HUES6 (cell line): ENCODE measurements around the gene ATP8A2.

Experiments used
- H3K27ac ChIP-seq: 2 replicates; pipeline ENCODE4 v1.7.0; 2013; ENCODE audit warnings: low read depth, mild to moderate bottlenecking, low read length, inconsistent platforms
- H3K27me3 ChIP-seq: 2 replicates; pipeline ENCODE4 v1.6.1; 2013; ENCODE audit warnings: low read length; ENCODE audit not compliant: control insufficient read depth, insufficient read depth
- H3K36me3 ChIP-seq: 2 replicates; pipeline ENCODE4 v1.6.1; 2013; ENCODE audit warnings: low read length; ENCODE audit not compliant: control insufficient read depth, insufficient read depth
- H3K4me1 ChIP-seq: 2 replicates; pipeline ENCODE4 v1.6.1; 2013; ENCODE audit warnings: low read length; ENCODE audit not compliant: control insufficient read depth, insufficient read depth
- H3K4me3 ChIP-seq: 2 replicates; pipeline ENCODE4 v1.5.1; 2013; ENCODE audit warnings: low read depth, low read length
- H3K9ac ChIP-seq: one replicate; pipeline ENCODE4 v1.6.1; 2013; ENCODE audit warnings: mild to moderate bottlenecking, low read length
- H3K9me3 ChIP-seq: 2 replicates; pipeline ENCODE4 v1.6.1; 2013; ENCODE audit warnings: low read depth, low read length; ENCODE audit not compliant: control insufficient read depth, insufficient read depth

ATP8A2 gene

DNA sequence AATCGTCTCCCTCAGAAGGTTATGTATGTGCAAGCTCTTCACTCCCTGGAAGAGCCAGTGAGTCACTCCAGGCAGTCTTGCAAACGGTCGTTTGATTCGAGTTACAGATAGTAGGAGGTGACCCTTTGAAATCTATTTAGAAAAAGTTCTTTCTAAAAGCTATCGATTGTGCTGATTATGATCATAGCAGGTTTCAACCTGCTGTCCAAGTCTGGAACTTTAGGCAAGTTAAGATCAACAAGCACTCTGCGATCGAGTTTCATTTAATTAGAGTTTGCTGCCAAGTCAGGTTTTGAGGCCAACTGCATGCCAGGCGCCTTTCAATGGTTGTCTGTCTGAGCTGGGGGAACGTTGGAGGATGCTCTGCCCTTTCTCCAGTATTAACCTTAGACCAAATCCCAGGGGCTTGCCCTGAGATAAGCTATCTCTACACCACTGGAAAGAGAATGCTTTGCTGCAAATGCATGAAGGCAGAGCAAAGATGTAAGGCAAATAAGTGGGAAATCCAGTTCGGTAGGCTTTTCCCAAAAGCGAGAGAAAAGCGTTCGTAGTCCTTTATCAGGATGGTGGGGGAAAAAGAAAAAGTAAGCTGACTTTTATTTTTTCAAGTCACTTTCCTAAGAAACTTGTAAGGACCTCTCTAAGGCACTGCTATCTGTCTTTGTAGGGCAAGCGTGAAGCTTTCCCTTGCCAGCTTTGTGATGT, 287.5 kb downstream of the ATP8A2 start:
- H3K4me1 ChIP-seq, result peaks cover 3% of the 10 kb centered on the region; the same call in 1 of the 2 replicates
- H3K4me3 ChIP-seq, result no peak overlapping the region
- H3K36me3 ChIP-seq, result no peaks in the 10 kb centered on the region
- H3K9ac ChIP-seq, result no peak overlapping the region
- H3K27ac ChIP-seq, result no peak overlapping the region
- H3K9me3 ChIP-seq, result no peaks in the 10 kb centered on the region
- no peaks in the 10 kb centered on the region for H3K27me3 ChIP-seq

DNA sequence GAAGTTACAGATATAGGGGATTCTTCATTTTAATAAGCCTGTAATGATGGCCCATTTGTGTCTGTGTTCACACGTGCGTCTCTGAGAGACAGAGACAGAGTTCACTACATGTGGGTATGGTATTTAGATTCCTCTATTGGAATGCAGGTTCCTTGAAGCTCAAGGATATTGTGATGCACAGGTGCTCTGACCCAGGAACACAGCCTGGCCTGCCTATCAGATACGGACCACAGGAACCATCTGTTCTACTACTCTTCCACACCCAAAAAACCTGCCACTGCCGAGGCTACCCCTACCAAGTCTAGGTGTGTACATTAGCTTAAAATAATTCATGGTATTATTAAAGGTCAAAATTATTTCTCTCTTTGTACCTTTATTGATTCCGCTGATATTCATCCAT, 289.2 kb downstream of the ATP8A2 start:
- no peak overlapping the region for H3K4me3 ChIP-seq
- H3K4me1 ChIP-seq, result peaks cover 3% of the 10 kb centered on the region; the same call in 1 of the 2 replicates
- H3K27me3 ChIP-seq, result no peaks in the 10 kb centered on the region
- no peaks in the 10 kb centered on the region for H3K9me3 ChIP-seq
- H3K36me3 ChIP-seq, result no peaks in the 10 kb centered on the region
- no peak overlapping the region for H3K27ac ChIP-seq
- H3K9ac ChIP-seq, result no peak overlapping the region

DNA sequence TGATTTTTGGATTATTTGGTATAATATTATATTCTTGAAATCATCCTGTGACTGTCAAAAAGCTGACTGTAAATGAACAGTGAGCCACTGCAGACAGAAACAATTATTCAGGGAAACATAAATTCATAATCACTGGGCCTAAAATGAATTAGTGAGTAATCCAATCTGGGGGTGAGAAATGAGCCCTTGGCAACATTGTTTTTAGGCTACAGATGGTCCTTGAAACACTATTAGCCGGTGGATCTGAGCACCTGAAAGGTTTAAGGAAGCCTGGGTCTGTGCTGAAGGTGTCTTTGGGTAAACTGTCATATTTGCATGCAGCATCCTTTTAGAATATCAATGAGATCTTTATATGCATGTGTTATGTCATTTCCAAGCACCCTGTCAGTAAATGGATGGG, 290.7 kb downstream of the ATP8A2 start:
- Histone ChIP-seq H3K9me3 (no peaks in the 10 kb centered on the region), H3K4me3 (no peak overlapping the region), H3K9ac (no peak overlapping the region), H3K4me1 (peaks cover 3% of the 10 kb centered on the region; the same call in 1 of the 2 replicates), H3K27me3 (no peaks in the 10 kb centered on the region), H3K36me3 (no peaks in the 10 kb centered on the region), H3K27ac (no peak overlapping the region)

DNA sequence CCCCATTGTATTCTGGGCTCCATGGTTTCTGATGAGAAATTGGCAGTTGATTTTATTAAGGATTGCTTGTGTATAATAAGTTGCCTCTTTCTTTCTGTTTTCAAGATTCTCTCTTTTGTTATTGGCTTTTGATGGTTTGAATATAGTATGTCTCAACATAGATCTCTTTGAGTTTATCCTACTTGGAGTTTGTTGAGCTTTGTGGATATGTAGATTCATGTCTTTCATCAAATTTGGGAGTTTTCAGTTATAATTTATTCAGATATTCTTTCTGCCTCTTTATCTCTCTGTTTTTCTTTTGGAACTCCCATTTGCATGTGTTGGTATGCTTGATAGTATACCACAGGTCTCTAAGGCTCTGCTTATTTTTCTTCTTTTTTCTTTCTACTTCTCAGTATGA, 296.6 kb downstream of the ATP8A2 start:
- H3K9ac ChIP-seq, result no peak overlapping the region
- no peaks in the 10 kb centered on the region for H3K36me3 ChIP-seq
- H3K4me1 ChIP-seq, result no peaks in the 10 kb centered on the region
- no peak overlapping the region for H3K27ac ChIP-seq
- H3K9me3 ChIP-seq, result peaks cover 19% of the 10 kb centered on the region
- H3K27me3 ChIP-seq, result peaks cover 15% of the 10 kb centered on the region; the same call in 1 of the 2 replicates
- H3K4me3 ChIP-seq, result no peak overlapping the region

DNA sequence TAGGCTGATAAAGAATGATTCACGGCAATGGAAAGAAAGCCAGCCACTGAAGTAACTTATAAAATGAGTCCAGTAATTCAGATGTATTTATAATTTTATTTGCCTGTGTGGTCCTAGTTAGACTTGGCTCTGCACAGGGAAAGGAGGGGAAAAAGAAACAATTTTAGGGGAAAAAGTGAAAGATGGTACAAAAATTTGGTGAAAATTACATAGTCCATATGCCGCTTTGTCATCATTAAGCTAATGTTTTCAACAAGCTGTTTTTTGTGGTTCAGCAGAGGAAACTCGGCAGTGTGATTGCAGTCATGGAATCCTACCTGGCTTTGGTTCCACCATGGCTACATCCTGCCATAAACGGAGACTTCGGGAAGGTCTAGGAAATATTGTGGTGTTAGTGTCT, 301.9 kb downstream of the ATP8A2 start:
- Histone ChIP-seq H3K9ac (no peak overlapping the region), H3K27ac (no peak overlapping the region), H3K9me3 (peaks cover 14% of the 10 kb centered on the region), H3K27me3 (peaks cover 15% of the 10 kb centered on the region; the same call in 1 of the 2 replicates), H3K4me3 (no peak overlapping the region), H3K36me3 (no peaks in the 10 kb centered on the region), H3K4me1 (0 out of 2 replicates have a peak, but pooled peaks cover 5% of the 10 kb centered on the region)

DNA sequence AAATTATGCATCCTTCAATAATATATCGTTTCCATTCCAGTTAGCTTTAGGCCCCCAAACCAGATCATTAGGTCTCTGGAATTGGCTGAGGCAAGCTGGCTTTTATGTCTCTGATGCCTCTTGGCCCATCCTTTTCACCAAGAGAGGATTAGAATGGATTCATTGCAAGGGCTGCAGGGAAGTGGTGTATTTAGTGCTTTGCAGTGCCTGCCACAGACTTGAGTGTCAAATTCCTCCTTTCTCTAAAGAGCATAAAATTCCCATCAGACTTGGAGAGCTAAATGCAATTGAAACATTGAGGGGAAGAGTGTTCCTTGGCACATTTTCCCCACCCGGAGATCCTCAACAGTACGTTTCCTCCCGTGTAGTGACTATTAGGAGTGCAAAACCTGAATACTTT, 302.6 kb downstream of the ATP8A2 start:
- H3K4me1 ChIP-seq, result 0 out of 2 replicates have a peak, but pooled peaks cover 5% of the 10 kb centered on the region
- H3K4me3 ChIP-seq, result no peak overlapping the region
- no peaks in the 10 kb centered on the region for H3K36me3 ChIP-seq
- H3K27ac ChIP-seq, result no peak overlapping the region
- peaks cover 15% of the 10 kb centered on the region; the same call in 1 of the 2 replicates for H3K27me3 ChIP-seq
- H3K9me3 ChIP-seq, result peaks cover 7% of the 10 kb centered on the region
- no peak overlapping the region for H3K9ac ChIP-seq

DNA sequence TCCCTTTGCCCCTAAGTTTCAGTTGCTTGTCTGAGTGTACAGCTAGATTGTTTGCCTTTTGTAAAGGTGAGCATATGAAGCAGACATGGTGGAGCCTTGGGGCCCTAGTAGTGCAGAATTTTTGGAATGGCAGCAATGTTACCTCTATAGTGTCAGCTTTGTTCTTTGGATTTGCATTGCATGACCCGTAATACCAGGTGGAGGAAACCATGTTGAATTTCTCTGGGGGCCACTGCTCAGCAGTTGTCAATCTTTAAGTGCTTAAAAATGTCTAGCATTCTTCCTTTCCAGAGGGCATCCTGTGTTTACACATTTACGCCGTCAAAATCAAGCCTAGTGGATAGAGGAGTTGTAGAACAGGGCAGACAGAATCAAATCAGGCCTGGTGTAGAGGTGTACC, 303.3 kb downstream of the ATP8A2 start:
- Histone ChIP-seq H3K9me3 (0 out of 2 replicates have a peak, but pooled peaks cover 4% of the 10 kb centered on the region), H3K27ac (no peak overlapping the region), H3K27me3 (peaks cover 13% of the 10 kb centered on the region; the same call in 1 of the 2 replicates), H3K4me1 (0 out of 2 replicates have a peak, but pooled peaks cover 5% of the 10 kb centered on the region), H3K9ac (no peak overlapping the region), H3K36me3 (no peaks in the 10 kb centered on the region), H3K4me3 (no peak overlapping the region)

DNA sequence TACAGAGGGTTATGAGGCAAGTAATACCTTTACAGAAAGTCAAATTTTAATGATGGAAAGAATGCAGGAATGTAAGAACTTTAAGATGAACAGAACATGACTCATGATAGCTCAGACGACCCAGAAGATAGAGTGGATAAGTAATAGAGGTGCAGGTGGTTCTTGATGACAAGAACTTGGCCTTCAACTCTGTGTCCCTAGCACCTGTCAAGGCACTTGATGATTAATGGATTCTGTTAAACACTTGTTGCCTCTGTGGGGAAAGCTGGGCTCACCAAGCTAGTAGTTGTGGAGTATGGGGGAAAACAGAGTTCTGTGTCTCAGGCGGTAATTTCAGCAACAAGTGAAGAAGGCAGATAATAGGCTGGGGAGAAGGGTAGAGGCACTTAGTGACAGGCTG, 306.2 kb downstream of the ATP8A2 start:
- H3K9me3 ChIP-seq, result 0 out of 2 replicates have a peak, but pooled peaks cover 4% of the 10 kb centered on the region
- no peak overlapping the region for H3K4me3 ChIP-seq
- 0 out of 2 replicates have a peak, but pooled peaks cover 5% of the 10 kb centered on the region for H3K4me1 ChIP-seq
- peaks cover 3% of the 10 kb centered on the region; the same call in 1 of the 2 replicates for H3K27me3 ChIP-seq
- H3K36me3 ChIP-seq, result no peaks in the 10 kb centered on the region
- H3K9ac ChIP-seq, result no peak overlapping the region
- no peak overlapping the region for H3K27ac ChIP-seq

DNA sequence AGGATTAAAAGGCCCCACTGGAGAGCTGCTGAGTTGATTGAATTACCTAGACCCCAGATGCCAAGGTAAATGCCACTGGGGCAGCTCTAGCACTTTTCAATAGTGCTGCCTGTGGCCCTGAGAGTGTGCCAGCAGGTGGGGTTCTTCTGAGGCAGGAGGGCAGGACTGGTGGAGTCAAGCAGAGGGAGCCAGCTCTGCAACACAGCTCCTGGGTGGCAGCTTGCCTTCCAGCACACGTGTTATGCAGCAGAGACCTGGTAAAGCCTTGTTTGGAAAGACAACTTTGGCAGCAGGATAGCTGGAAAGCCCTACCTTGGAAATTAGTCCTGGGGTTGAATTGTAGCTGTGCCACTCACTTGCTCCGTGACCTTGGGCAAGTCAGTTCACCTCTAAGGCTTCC, 306.6 kb downstream of the ATP8A2 start:
- Histone ChIP-seq H3K9ac (no peak overlapping the region), H3K27ac (no peak overlapping the region), H3K36me3 (no peaks in the 10 kb centered on the region), H3K4me1 (0 out of 2 replicates have a peak, but pooled peaks cover 5% of the 10 kb centered on the region), H3K9me3 (0 out of 2 replicates have a peak, but pooled peaks cover 4% of the 10 kb centered on the region), H3K27me3 (no peaks in the 10 kb centered on the region), H3K4me3 (no peak overlapping the region)

DNA sequence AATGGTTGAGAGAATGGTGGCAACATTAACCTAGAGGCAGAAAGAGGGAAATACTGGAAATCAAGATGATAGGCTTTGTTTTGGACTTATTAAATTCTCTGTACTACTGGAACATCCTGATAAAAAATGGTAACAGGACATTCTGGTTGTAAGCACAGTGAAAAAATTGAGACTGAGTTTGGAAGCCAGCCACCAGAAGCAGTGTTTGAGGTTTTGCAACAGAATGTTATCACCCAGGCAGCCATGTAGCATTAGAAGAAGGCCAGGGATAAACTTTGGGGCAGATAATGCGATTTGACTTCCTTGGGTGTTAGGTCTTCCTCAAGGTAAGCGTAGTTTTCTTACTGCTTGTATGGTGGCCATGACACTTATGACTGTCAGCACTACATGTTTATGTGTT, 307.4 kb downstream of the ATP8A2 start:
- Histone ChIP-seq H3K9ac (no peak overlapping the region), H3K4me1 (0 out of 2 replicates have a peak, but pooled peaks cover 5% of the 10 kb centered on the region), H3K27ac (no peak overlapping the region), H3K27me3 (no peaks in the 10 kb centered on the region), H3K36me3 (no peaks in the 10 kb centered on the region), H3K4me3 (no peak overlapping the region), H3K9me3 (0 out of 2 replicates have a peak, but pooled peaks cover 4% of the 10 kb centered on the region)

DNA sequence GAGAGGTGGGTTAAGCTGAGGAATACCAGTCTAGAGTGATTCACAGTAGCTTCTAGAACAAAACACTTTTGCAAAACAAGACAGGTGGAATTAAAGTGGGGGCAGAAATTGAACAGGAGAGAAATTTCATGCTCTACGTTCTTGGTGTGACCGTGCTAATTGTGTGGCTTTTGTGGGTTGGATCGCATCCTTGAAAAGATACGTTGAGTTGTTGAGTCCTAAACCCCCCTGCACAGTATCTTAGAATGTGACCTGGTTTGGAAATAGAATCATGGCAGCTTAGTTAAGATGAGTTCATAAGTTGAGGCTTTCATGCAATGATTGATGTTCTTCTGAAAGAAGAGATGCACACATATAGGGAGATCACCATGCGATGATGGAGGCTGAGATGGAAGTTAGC, 308.2 kb downstream of the ATP8A2 start:
- Histone ChIP-seq H3K4me1 (0 out of 2 replicates have a peak, but pooled peaks cover 4% of the 10 kb centered on the region), H3K27me3 (no peaks in the 10 kb centered on the region), H3K36me3 (no peaks in the 10 kb centered on the region), H3K4me3 (no peak overlapping the region), H3K9ac (no peak overlapping the region), H3K27ac (no peak overlapping the region), H3K9me3 (0 out of 2 replicates have a peak, but pooled peaks cover 4% of the 10 kb centered on the region)
